Panc1 (cell line): ENCODE data around the gene NDUFAF8. TPM values are rescaled to one million over a fixed set of nuclear protein-coding genes. Genes with fewer than 3 reads are reported as not detected.

Experiments
- ATAC-seq: fragments of 200-7000 bp; cut with Tn5 transposase; 2 replicates; pipeline ENCODE4 v1.9.1; 2020; ENCODE audit warnings: mild to moderate bottlenecking, moderate library complexity
- BruUV-seq: library from RNA; stranded (reverse); fragments of 400-500 nt; replicated peaks from 2 replicates; lab custom pipeline; 2021; lab: Mats Ljungman, UMichigan
- CTCF ChIA-PET: fragments of 300-600 bp; sonication (Branson Sonifier 250); formaldehyde crosslinking; loops from one replicate; lab custom pipeline; 2022; ENCODE audit warnings: antibody characterized with exemption; lab: Charles Lee
- POLR2A ChIA-PET: fragments of 300-600 bp; sonication (Branson Sonifier 250); formaldehyde crosslinking; loops from one replicate; lab custom pipeline; 2022; ENCODE audit warnings: antibody characterized with exemption; lab: Charles Lee
- DNase-seq: peaks from one replicate; pipeline ENCODE4 v3.0.0-alpha.2; 2010; ENCODE audit warnings: low read depth, low spot score
- H3K27ac ChIP-seq: 2 replicates; pipeline ENCODE4 v1.5.1; 2011; ENCODE audit warnings: mild to moderate bottlenecking, low read length, inconsistent platforms
- H3K27me3 ChIP-seq: fragments of 200-500 bp; sonication (Bioruptor generic); 2 replicates; pipeline ENCODE4 v1.6.0; 2014; ENCODE audit warnings: low read length, inconsistent platforms; ENCODE audit not compliant: control insufficient read depth, insufficient read depth
- H3K36me3 ChIP-seq: fragments of 200-500 bp; sonication (Bioruptor generic); 2 replicates; pipeline ENCODE4 v1.5.1; 2014; ENCODE audit warnings: inconsistent platforms, mild to moderate bottlenecking, low read length, moderate library complexity; ENCODE audit not compliant: control insufficient read depth, insufficient read depth
- H3K4me1 ChIP-seq: 2 replicates; pipeline ENCODE4 v1.5.1; 2011; ENCODE audit warnings: inconsistent platforms, mild to moderate bottlenecking, low read length, moderate library complexity; ENCODE audit not compliant: control insufficient read depth, insufficient read depth
- H3K4me3 ChIP-seq, 2 experiments: 2 replicates each; pipeline ENCODE4 v1.5.1; 2011 to 2012; ENCODE audit warnings: low read depth in 2 of 2, low read length in 2 of 2, mild to moderate bottlenecking in 2 of 2, inconsistent platforms in 1 of 2, moderate library complexity in 1 of 2
- H3K9me3 ChIP-seq: fragments of 200-500 bp; sonication (Bioruptor generic); 2 replicates; pipeline ENCODE4 v1.5.1; 2014; ENCODE audit warnings: low read depth, mild to moderate bottlenecking, inconsistent platforms, low read length, moderate library complexity; ENCODE audit not compliant: control insufficient read depth, insufficient read depth
- CTCF ChIP-seq: fragments of 450-650 bp; IDR thresholded peaks from 2 replicates; pipeline ENCODE4 v1.5.1; 2017; ENCODE audit warnings: mild to moderate bottlenecking
- POLR2AphosphoS5 ChIP-seq: IDR thresholded peaks from 2 replicates; pipeline ENCODE4 v1.6.1; 2012; ENCODE audit warnings: mild to moderate bottlenecking, low read depth, low read length, moderate library complexity
- SIN3A ChIP-seq: IDR thresholded peaks from 2 replicates; pipeline ENCODE4 v1.6.1; 2012; ENCODE audit warnings: low read depth, mild to moderate bottlenecking, low read length, moderate library complexity, borderline replicate concordance; ENCODE audit not compliant: insufficient read depth
- TCF7L2 ChIP-seq: IDR thresholded peaks from 2 replicates; pipeline ENCODE4 v1.6.1; 2011; ENCODE audit warnings: mild to moderate bottlenecking, low read depth, low read length, inconsistent platforms
- in situ Hi-C: cut with HindIII; loops from 2 replicates; pipeline ENCODE4 v1.10.0; 2016; ENCODE audit warnings: low sequenced_read_pairs, low pct_unique_long_range_greater_than_20kb
- intact Hi-C: fragments of 100-400 bp; cut with micrococcal nuclease; formaldehyde crosslinking; loops from one replicate; pipeline ENCODE4 v1.10.0; 2022; ENCODE audit not compliant: unreplicated experiment
- total RNA-seq: library from RNA; stranded (reverse); gene quantifications from one replicate; pipeline ENCODE4 v1.2.1, GENCODE V29; 2021; ENCODE audit not compliant: unreplicated experiment
- TF ChIP-seq, protein P1 (sequence below), 2 experiments: IDR thresholded peaks; 2 replicates each; pipeline ENCODE4 v1.6.1; 2011 to 2012; ENCODE audit warnings: low read depth in 2 of 2, control low read depth in 1 of 2, low read length in 1 of 2, mild to moderate bottlenecking in 1 of 2, moderate library complexity in 1 of 2; ENCODE audit not compliant: insufficient read depth in 1 of 2

The NDUFAF8 gene
- total RNA-seq, 1 experiment from 2014 or later = 75.8 TPM

DNA sequence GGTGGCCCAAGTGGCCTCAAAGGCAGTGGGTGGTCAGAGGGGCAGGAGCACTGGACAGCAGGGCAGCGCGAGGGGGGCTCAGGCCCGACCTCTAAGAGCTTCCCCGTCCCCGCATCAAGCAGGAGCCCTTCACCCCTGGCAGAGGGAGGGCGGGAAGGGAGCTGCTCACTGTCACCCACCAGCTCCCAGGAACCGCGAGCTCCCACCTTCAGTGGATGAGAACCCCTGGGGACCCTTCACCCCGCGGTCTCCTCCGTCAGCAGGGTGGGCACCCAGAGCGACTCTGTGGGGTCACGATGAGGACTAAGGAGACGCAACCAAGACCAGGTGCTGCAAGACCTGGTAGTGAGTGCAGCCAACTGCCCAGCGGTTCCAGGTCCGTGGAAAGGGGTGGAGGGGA lies 30.0 kb upstream of the NDUFAF8 start:
- H3K9me3 ChIP-seq = no peaks in the 10 kb centered on the region
- ChIA-PET CTCF (interaction anchor here (0.7 kb wide), 1 partner anchor 11 kb away, joined by 3 read pairs; no protein-coding TSS in a partner anchor), POLR2A (interaction anchor here (0.6 kb wide), 1 partner anchor 80 kb away, joined by 3 read pairs; no protein-coding TSS in a partner anchor)
- in situ Hi-C loops (loop anchor here (5.0 kb wide), 1 partner anchor 67 kb away; no protein-coding TSS in a partner anchor), intact Hi-C loops (no loop called here)
- TF ChIP-seq CTCF = no peak
- TF ChIP-seq POLR2AphosphoS5 = no peak
- no peak for TF ChIP-seq SIN3A
- TF ChIP-seq TCF7L2 = no peak
- TF ChIP-seq, protein P1, sequence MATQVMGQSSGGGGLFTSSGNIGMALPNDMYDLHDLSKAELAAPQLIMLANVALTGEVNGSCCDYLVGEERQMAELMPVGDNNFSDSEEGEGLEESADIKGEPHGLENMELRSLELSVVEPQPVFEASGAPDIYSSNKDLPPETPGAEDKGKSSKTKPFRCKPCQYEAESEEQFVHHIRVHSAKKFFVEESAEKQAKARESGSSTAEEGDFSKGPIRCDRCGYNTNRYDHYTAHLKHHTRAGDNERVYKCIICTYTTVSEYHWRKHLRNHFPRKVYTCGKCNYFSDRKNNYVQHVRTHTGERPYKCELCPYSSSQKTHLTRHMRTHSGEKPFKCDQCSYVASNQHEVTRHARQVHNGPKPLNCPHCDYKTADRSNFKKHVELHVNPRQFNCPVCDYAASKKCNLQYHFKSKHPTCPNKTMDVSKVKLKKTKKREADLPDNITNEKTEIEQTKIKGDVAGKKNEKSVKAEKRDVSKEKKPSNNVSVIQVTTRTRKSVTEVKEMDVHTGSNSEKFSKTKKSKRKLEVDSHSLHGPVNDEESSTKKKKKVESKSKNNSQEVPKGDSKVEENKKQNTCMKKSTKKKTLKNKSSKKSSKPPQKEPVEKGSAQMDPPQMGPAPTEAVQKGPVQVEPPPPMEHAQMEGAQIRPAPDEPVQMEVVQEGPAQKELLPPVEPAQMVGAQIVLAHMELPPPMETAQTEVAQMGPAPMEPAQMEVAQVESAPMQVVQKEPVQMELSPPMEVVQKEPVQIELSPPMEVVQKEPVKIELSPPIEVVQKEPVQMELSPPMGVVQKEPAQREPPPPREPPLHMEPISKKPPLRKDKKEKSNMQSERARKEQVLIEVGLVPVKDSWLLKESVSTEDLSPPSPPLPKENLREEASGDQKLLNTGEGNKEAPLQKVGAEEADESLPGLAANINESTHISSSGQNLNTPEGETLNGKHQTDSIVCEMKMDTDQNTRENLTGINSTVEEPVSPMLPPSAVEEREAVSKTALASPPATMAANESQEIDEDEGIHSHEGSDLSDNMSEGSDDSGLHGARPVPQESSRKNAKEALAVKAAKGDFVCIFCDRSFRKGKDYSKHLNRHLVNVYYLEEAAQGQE (IDR thresholded peaks at IDR 0.05; ENCODE audit: insufficient read depth in 1 of 2, low read depth in 2 of 2, low read length in 1 of 2) = no peak
- H3K4me1 ChIP-seq = no peaks in the 10 kb centered on the region
- H3K36me3 ChIP-seq = no peaks in the 10 kb centered on the region
- no peak overlapping the region for H3K27ac ChIP-seq
- no peaks in the 10 kb centered on the region for H3K27me3 ChIP-seq
- no peak overlapping the region for H3K4me3 ChIP-seq
- no peak for DNase-seq
- ATAC-seq = no peak
- no TSS peak for BruUV-seq

GRCh38 chr17:81210466-81210865 lies 28.7 kb upstream of the NDUFAF8 start:
- CTCF ChIA-PET = interaction anchor here (0.6 to 0.7 kb wide), 2 partner anchors 789 to 1937 kb away, joined by 3 to 5 read pairs; no protein-coding TSS in a partner anchor
- no peaks in the 10 kb centered on the region for H3K36me3 ChIP-seq
- no peaks in the 10 kb centered on the region for H3K27me3 ChIP-seq
- TF ChIP-seq POLR2AphosphoS5 = no peak
- no peak for TF ChIP-seq TCF7L2
- TF ChIP-seq SIN3A = no peak
- TF ChIP-seq CTCF = no peak
- TF ChIP-seq, protein P1 (IDR thresholded peaks at IDR 0.05; ENCODE audit: insufficient read depth in 1 of 2, low read depth in 2 of 2, low read length in 1 of 2) = no peak
- in situ Hi-C loops = no loop called here
- H3K9me3 ChIP-seq = no peaks in the 10 kb centered on the region
- BruUV-seq = no TSS peak
- no peak overlapping the region for H3K4me3 ChIP-seq
- DNase-seq (no peak), ATAC-seq (no peak)
- H3K4me1 ChIP-seq = no peaks in the 10 kb centered on the region
- no peak overlapping the region for H3K27ac ChIP-seq
- POLR2A ChIA-PET = interaction anchor here (0.6 kb wide), 1 partner anchor 1029 kb away, joined by 7 read pairs; no protein-coding TSS in a partner anchor
- intact Hi-C loops = no loop called here
